Measurements from ENCODE around the gene KEL. TPM values are rescaled to one million over a fixed set of nuclear protein-coding genes. Genes with fewer than 3 reads are reported as not detected.

KEL gene
- total and polyA plus RNA-seq, 4 donors, result 0.18 to 81.0 (median 0.36) TPM

DNA sequence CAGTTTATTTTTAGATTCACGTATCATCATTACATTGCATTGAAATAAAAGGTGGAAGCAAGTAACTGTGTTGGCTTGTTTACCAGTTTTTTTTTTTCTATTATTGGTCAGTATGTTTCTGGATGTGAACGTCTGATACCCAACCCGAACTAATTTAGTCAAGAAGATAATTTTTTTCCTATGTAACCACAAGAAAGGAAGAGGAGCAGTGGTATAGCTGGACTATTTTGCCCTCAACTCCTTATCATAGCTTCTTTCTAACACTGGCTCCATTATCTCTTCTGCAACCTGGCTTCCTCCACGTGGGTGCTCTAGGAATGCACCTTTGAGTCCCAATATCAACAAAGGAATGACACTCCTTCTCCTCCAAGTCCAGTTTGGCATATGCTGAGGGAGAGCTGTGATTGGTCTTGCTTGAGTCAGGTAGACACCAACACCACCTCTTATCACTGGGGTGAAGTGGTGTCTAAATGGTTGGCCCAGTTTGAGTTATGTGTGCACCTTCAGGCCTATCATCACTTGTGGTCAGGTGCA is 35.4 kb upstream of the KEL start (continued):
- no peak for TF ChIP-seq RAD21 (IDR thresholded peaks at IDR 0.05)
- TF ChIP-seq, protein P1, sequence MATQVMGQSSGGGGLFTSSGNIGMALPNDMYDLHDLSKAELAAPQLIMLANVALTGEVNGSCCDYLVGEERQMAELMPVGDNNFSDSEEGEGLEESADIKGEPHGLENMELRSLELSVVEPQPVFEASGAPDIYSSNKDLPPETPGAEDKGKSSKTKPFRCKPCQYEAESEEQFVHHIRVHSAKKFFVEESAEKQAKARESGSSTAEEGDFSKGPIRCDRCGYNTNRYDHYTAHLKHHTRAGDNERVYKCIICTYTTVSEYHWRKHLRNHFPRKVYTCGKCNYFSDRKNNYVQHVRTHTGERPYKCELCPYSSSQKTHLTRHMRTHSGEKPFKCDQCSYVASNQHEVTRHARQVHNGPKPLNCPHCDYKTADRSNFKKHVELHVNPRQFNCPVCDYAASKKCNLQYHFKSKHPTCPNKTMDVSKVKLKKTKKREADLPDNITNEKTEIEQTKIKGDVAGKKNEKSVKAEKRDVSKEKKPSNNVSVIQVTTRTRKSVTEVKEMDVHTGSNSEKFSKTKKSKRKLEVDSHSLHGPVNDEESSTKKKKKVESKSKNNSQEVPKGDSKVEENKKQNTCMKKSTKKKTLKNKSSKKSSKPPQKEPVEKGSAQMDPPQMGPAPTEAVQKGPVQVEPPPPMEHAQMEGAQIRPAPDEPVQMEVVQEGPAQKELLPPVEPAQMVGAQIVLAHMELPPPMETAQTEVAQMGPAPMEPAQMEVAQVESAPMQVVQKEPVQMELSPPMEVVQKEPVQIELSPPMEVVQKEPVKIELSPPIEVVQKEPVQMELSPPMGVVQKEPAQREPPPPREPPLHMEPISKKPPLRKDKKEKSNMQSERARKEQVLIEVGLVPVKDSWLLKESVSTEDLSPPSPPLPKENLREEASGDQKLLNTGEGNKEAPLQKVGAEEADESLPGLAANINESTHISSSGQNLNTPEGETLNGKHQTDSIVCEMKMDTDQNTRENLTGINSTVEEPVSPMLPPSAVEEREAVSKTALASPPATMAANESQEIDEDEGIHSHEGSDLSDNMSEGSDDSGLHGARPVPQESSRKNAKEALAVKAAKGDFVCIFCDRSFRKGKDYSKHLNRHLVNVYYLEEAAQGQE (IDR thresholded peaks at IDR 0.05), result no peak
- TF ChIP-seq NR2F2 (IDR thresholded peaks at IDR 0.05), result no peak
- TF ChIP-seq HNF4G (IDR thresholded peaks at IDR 0.05), result no peak

DNA sequence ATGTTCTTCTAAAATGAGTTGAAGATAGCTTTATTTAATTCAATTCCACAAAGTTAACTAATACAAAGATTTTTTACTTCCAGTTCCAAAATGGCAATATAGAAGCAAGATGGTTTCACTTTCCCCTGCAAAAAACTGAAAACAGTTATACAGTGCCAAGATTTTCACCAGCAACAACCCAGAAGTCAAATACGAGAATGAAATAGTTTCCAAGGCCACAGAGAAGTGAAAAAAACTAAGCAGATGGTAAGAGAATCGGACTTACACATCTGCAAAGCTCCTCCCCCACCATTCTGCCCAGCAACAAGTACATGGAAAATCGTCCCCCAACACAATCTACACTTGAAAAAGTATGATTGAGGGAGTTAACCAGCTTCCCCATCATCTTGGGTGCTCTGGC is 30.3 kb upstream of the KEL start:
- no peak overlapping the region for H3K4me3 ChIP-seq (ENCODE audit: low read depth in 1 of 3, low read length in 3 of 3)
- no peaks in the 10 kb centered on the region for H3K4me1 ChIP-seq (ENCODE audit: control insufficient read depth in 4 of 4, insufficient read depth in 4 of 4, low read length in 3 of 4)
- H3K27ac ChIP-seq (ENCODE audit: low read depth in 1 of 2, low read length in 2 of 2), result no peak overlapping the region
- H3K9me3 ChIP-seq (ENCODE audit: control insufficient read depth in 4 of 4, low read length in 3 of 4), result peaks cover 0 to 5% (median 0%) of the 10 kb centered on the region in 4 donors
- no peaks in the 10 kb centered on the region for H3K36me3 ChIP-seq (ENCODE audit: control insufficient read depth in 4 of 4, insufficient read depth in 3 of 4, low read depth in 1 of 4, low read length in 3 of 4)
- WGBS, result 62% methylated on average over 3 of the region's 3 CpGs
- no peaks in the 10 kb centered on the region for H3K27me3 ChIP-seq (ENCODE audit: control insufficient read depth in 4 of 4, insufficient read depth in 4 of 4, low read length in 3 of 4)
- no peak overlapping the region for H3K9ac ChIP-seq (ENCODE audit: low read depth in 1 of 2, low read length in 2 of 2)
- TF ChIP-seq YY1 (IDR thresholded peaks at IDR 0.05) (no peak), HNF4G (IDR thresholded peaks at IDR 0.05) (no peak), EGR1 (IDR thresholded peaks at IDR 0.05; ENCODE audit: low read depth in 2 of 2) (no peak), RXRA (IDR thresholded peaks at IDR 0.05) (no peak), RAD21 (IDR thresholded peaks at IDR 0.05) (no peak), GABPA (IDR thresholded peaks at IDR 0.05 in 1 of 2, conservative IDR thresholded peaks at IDR 0.05 in 1 of 2) (no peak)
- TF ChIP-seq, protein P2, sequence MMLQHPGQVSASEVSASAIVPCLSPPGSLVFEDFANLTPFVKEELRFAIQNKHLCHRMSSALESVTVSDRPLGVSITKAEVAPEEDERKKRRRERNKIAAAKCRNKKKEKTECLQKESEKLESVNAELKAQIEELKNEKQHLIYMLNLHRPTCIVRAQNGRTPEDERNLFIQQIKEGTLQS (IDR thresholded peaks at IDR 0.05), result no peak
- TF ChIP-seq, protein P3, sequence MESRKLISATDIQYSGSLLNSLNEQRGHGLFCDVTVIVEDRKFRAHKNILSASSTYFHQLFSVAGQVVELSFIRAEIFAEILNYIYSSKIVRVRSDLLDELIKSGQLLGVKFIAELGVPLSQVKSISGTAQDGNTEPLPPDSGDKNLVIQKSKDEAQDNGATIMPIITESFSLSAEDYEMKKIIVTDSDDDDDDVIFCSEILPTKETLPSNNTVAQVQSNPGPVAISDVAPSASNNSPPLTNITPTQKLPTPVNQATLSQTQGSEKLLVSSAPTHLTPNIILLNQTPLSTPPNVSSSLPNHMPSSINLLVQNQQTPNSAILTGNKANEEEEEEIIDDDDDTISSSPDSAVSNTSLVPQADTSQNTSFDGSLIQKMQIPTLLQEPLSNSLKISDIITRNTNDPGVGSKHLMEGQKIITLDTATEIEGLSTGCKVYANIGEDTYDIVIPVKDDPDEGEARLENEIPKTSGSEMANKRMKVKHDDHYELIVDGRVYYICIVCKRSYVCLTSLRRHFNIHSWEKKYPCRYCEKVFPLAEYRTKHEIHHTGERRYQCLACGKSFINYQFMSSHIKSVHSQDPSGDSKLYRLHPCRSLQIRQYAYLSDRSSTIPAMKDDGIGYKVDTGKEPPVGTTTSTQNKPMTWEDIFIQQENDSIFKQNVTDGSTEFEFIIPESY (IDR thresholded peaks at IDR 0.05), result no peak
- TF ChIP-seq, protein P4, sequence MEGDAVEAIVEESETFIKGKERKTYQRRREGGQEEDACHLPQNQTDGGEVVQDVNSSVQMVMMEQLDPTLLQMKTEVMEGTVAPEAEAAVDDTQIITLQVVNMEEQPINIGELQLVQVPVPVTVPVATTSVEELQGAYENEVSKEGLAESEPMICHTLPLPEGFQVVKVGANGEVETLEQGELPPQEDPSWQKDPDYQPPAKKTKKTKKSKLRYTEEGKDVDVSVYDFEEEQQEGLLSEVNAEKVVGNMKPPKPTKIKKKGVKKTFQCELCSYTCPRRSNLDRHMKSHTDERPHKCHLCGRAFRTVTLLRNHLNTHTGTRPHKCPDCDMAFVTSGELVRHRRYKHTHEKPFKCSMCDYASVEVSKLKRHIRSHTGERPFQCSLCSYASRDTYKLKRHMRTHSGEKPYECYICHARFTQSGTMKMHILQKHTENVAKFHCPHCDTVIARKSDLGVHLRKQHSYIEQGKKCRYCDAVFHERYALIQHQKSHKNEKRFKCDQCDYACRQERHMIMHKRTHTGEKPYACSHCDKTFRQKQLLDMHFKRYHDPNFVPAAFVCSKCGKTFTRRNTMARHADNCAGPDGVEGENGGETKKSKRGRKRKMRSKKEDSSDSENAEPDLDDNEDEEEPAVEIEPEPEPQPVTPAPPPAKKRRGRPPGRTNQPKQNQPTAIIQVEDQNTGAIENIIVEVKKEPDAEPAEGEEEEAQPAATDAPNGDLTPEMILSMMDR (IDR thresholded peaks at IDR 0.05; ENCODE audit: low read depth, low read length, missing input control), result no peak
- DNase-seq (ENCODE audit: low spot score), result no peak

DNA sequence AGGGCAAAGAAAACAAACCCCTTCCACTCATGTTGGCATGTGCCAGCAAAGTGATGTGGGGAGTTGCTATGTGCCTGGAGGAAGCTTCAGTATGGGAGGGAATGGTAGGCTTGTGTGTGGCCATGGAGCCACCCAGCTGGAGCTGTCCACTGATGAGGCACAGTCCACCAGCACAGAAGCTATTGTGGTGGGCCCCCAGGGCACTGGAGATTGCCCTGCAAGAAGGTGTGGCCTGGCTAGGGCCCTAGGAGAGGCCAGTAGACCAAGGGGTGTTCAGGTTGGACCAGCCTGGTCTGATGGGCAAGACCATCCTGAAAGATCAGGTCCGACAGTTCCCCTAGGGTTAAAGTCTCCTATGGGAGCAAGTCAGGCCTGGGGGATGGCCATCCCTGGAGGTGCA is 22.1 kb upstream of the KEL start:
- Histone ChIP-seq H3K36me3 (ENCODE audit: control insufficient read depth in 4 of 4, insufficient read depth in 3 of 4, low read depth in 1 of 4, low read length in 3 of 4) (no peaks in the 10 kb centered on the region), H3K9me3 (ENCODE audit: control insufficient read depth in 4 of 4, low read length in 3 of 4) (peaks cover 0 to 1% (median 0%) of the 10 kb centered on the region in 4 donors), H3K4me3 (ENCODE audit: low read depth in 1 of 3, low read length in 3 of 3) (no peak overlapping the region), H3K4me1 (ENCODE audit: control insufficient read depth in 4 of 4, insufficient read depth in 4 of 4, low read length in 3 of 4) (no peaks in the 10 kb centered on the region), H3K9ac (ENCODE audit: low read depth in 1 of 2, low read length in 2 of 2) (no peak overlapping the region), H3K27ac (ENCODE audit: low read depth in 1 of 2, low read length in 2 of 2) (no peak overlapping the region), H3K27me3 (ENCODE audit: control insufficient read depth in 4 of 4, insufficient read depth in 4 of 4, low read length in 3 of 4) (no peaks in the 10 kb centered on the region)
- TF ChIP-seq, protein P3 (IDR thresholded peaks at IDR 0.05), result no peak
- 90% methylated on average over 1 of the region's 1 CpG for whole genome bisulfite sequencing
- no peak for DNase-seq (ENCODE audit: low spot score)

Data from liver (tissue), 9 donors.